HG03066 (cell line): ENCODE measurements around the gene PDZRN4.
"Not testable (repeated sequence)": the region's sequence is repeated elsewhere in the genome, so short reads cannot be mapped to it uniquely, and the experiment has no call there.

Experiments
- ATAC-seq: cut with Tn5 transposase; IDR thresholded peaks from one replicate; pipeline ENCODE4 v1.9.1; 2021; ENCODE audit warnings: low read depth; ENCODE audit not compliant: unreplicated experiment

PDZRN4 gene

DNA sequence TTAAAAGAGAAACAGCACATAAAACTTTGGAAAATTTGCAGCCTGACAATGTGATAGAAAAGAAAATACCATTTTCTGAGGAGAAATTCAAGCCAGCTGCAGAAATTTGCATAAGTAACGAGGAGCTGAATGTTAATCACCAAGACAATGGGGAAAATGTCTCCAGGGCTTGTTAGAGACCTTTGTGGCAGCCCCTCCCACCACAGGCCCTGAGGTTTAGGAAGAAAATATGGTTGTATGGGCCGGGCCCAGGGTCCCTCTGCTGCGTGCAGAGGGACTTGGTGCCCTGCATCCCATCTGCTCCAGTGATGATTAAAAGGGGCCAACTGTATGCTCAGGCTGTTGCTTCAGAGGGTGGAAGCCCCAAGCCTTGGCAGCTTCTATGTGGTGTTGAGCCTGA is 427.1 kb downstream of the PDZRN4 start:
- ATAC-seq: not testable (repeated sequence)

- no peak for ATAC-seq
These were observed 431.6 kb downstream of the PDZRN4 start for GRCh38 chr12:41619705-41620104.

GRCh38 chr12:41621291-41621690 is 433.2 kb downstream of the PDZRN4 start:
- ATAC-seq: no peak
